SK-N-MC (cell line): ENCODE measurements around the gene SAMSN1.

Experiments
- EZH2 ChIP-seq: fragments of 200-600 bp; sonication (generic); IDR thresholded peaks from one replicate; pipeline ENCODE4 v1.6.1; 2017; ENCODE audit warnings: antibody characterized with exemption
- FOXP2 ChIP-seq: optimal IDR thresholded peaks from 2 replicates; pipeline ENCODE3; 2011; ENCODE audit warnings: mild to moderate bottlenecking, moderate library complexity; ENCODE audit not compliant: insufficient read depth; ENCODE audit errors: extremely low read length, control extremely low read depth
- POLR2AphosphoS5 ChIP-seq: IDR thresholded peaks from 2 replicates; pipeline ENCODE4 v1.6.1; 2012; ENCODE audit warnings: mild to moderate bottlenecking, low read depth, low read length, borderline replicate concordance

- TF ChIP-seq EZH2, result no peak
- TF ChIP-seq POLR2AphosphoS5, result no peak
- no peak for TF ChIP-seq FOXP2
Measured at GRCh38 chr21:14554948-14555347, 8.8 kb upstream of the SAMSN1 start.
